CD1c-positive myeloid dendritic cell (primary cell): ENCODE measurements around the gene JARID2.

ENCODE experiments used
- DNase-seq: peaks from one replicate; pipeline ENCODE4 v3.0.0-alpha.2; 2016; ENCODE audit errors: extremely low spot score

The JARID2 gene

GRCh38 chr6:15518878-15519277, 273.0 kb downstream of the JARID2 start:
- DNase-seq, result no peak

DNA sequence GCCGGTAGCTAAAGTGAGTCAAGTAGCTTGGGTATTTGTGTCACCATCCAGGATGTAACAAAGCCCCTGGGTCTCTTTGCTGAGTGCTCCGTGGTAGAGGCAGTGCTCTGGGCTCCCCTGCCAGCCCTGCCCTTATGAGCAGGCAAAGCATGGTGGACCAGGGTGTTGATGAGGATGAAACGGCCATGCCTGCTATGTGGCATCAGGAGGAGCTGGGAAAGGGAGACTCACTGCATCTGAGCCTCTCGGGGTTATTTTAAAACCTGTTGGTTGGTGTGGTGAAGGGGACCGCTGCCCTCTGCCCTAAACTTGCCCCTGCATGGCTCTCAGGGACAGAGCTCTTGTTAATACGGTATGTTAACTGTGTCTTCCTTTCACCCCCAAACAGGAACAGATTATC, 273.8 kb downstream of the JARID2 start:
- no peak for DNase-seq

DNA sequence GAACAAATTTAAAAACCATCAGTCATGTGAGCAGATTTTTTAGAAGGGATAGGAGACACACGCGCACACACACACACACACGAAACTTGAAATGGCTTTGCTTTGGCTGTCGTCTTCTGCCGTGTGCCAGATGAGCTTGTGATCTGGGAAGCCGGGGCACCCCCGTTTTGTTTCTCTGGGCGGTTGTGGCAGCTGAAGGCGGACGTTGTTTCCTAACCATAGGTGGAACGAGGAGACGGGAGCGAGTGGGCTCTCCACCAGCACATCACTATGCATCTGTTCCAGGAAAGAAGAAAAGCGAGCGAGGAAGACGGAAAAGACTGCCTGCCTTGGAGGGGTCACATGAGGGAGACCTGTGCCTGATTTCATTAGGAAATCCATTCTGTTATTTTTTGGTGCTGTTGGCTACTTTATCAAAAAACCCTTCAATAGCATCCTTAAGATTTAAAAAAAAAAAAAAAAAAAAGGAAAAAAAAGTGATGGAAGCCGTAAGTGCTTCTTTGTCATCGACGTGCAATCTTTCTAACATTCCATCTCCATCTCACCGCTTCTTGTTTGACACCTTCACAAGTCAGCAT, 274.8 kb downstream of the JARID2 start:
- DNase-seq, result no peak

- DNase-seq, result no peak
These were observed 275.7 kb downstream of the JARID2 start for GRCh38 chr6:15521582-15521981.

- no peak for DNase-seq
These were observed 276.2 kb downstream of the JARID2 start for GRCh38 chr6:15522026-15522425.

- DNase-seq, result no peak
These were observed 276.6 kb downstream of the JARID2 start for GRCh38 chr6:15522427-15522826.

- DNase-seq, result no peak
These were observed 277.1 kb downstream of the JARID2 start for GRCh38 chr6:15522856-15523529.

- no peak for DNase-seq
These were observed 278.1 kb downstream of the JARID2 start for GRCh38 chr6:15523679-15524630.

- no peak for DNase-seq
These were observed 279.1 kb downstream of the JARID2 start for GRCh38 chr6:15524861-15525401.

DNA sequence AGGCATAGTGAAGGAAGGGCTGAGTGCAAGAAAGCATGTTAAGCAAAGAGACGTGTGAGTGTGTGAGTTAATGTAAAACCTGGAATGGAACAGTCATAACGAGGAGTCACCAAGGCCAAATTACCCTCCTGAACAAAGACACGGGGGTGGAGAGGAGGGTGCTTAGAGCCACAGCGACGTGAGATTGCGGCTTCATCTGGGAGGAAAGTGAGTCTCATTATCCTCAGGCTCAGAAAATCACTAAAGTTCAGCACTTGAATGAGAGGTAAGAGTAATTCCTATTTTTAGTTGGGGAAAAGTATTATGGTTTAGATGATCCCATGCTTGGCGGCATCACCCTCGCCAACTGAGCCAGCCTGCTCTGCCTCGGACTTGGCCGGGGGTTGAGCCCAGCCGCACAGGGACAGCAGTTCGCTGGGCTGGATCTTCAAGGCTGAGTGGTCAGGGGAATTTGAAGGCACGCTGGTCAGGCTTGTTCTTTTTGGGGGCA, 280.4 kb downstream of the JARID2 start:
- DNase-seq, result no peak

DNA sequence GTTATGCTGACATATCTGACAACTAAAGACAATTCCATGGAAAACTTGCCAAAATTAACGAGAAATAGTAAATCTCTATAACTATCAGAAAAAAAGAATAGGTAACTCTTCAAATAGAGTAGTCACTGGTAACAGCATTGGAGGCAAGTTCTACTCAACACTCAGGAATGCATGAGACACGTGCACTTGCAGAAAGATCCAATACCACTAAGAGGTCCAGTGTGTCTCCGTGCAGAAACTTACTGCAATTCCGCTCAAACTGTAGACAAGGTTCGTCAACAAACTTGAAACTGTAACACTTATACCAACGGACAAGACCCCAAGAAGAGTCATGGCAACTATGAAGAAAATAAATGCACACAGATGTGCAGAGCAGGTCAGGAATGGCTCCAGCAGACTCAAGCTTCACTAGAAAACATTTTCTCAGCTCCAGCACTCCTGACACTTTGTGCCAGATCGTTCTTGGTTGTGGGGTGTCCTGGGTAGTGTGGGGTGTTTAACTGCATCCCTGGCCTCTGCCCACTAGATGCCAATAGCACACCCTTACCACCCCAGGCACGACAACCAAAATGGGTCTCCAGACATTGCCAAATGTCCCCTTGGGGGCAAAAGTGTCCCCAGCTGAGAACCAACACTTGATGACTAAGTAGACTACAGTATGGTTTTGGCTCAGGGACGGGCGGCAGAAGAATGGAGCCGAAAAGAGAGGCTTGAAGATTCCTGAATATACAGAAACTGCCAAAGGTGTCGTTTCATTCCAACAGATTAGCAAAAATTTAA, 282.2 kb downstream of the JARID2 start:
- no peak for DNase-seq

DNA sequence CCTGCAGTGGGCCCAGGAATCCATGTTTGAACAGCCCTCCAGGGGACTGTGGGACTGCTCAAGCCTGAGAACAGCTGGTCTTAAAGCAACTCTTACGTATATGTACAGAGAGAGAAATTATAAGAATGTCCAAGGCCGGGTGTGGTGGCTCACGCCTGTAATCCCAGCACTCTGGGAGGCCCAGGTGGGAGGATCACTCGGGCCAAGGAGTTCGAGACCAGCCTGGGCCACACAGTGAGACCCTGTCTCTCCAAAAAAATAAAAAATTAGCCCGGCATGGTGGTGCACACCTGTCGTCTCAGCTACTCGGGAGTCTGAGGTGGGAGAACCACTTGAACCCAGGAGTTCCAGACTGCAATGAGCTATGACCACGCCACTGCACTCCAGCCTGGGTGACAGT, 283.0 kb downstream of the JARID2 start:
- no peak for DNase-seq

DNA sequence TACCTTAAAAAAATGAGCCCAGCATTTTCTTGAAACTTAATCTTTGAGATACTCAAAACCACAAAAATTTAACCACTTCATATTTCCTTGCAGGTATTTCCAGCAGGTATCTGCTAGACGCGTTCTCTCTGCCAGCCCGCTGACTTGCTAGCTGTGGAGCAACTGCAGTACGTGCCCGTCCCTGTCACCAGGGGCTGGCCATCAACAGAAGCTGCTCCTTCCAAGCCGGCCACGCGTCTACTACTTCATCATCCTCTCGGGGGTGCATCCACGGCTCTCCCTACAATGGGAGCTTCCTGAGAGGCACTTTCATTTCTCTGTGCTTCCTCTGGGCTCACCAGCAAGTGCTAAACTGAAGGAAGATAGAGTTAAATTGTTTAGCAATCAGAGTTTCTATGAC, 284.5 kb downstream of the JARID2 start:
- DNase-seq, result no peak

DNA sequence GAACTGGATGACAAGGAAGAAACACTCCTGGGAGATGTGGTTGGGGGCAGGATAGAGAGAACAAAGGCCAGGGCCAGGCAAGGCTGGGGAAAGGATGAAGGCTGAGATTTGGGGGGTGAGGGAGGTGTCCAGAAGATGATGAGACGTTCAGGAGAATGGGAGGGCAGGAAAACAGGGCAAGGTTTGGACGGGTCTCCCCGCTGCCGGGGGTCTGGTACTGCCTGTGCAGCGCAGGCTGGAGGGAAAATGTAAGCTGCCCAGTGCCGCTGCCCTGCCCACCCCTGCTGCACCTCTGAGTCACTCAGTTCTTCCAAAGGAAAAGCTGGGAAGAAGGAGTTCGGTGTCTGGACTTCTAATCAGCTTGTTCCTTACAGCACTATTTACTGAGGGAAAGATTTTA, 286.1 kb downstream of the JARID2 start:
- no peak for DNase-seq

DNA sequence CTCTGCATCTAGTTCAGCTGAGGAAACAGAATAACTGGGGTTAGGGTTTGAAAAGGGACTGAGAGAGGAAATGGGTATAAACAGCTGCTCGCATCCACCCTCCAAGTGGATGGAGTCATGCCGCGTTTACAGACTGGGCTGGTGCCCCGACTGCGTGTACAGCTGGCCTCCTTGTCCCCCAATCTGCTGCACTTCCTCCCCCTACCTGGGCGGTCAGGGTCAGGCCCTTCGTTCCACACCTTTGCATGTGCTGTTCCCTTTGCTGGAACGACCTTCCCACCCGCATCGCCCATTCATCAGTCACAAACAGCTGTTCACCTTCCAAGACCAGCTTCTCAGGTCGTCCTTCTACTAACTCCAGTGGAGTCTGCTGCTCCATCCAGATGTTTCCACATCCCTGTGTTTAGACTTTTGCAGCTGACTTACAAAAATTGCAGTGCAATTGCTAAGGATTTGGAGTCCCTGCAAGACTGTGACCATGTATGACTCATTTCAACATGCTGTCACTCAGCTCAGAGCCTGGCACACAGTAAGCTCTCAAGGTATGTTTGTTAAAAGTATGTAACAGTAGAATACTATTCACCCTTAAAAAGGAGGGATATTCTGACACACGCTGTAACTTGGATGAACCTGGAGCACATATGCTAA, 287.6 kb downstream of the JARID2 start:
- DNase-seq, result no peak

GRCh38 chr6:15534974-15535373, 289.1 kb downstream of the JARID2 start:
- DNase-seq, result peak; percentile 82

DNA sequence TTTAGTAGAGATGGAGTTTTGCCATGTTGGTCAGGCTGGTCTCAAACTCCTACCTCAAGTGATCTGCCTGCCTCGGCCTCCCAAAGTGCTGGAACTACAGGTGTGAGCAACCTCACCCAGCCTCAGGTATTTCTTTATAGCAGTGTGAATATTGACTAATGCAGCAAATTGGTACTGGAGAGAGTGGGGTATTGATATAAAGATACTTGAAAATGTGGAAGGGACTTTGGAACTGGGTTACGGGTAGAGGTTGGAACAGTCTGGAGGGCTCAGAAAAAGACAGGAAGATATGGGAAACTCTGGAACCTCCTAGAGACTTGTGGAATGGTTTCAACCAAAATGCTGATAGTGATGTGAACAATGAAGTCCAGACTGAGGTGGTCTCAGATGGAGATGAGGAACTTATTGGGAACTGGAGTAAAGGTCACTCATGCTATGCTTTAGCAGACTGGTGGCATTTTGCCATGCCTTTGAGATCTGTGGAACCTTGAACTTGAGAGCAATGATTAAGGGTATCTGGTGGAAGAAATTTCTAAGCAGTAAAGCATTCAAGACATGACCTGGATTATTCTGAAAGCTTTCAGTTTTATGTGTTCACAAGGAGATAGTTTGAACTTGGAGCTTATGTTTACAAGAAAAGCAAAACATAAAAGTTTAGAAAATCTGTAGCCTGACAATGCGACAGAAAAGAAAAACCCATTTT, 289.8 kb downstream of the JARID2 start:
- no peak for DNase-seq

GRCh38 chr6:15536198-15536955, 290.5 kb downstream of the JARID2 start:
- no peak for DNase-seq

GRCh38 chr6:15538106-15538505, 292.2 kb downstream of the JARID2 start:
- DNase-seq, result no peak
